H1 (cell line): ENCODE results near the gene COQ5. TPM values are rescaled to one million over a fixed set of nuclear protein-coding genes. Genes with fewer than 3 reads are reported as not detected.

Experiments
- JUN ChIP-seq: IDR thresholded peaks from 2 replicates; pipeline ENCODE4 v1.6.1; 2011; ENCODE audit warnings: low read depth, mild to moderate bottlenecking, improper control_type of control experiment, low read length
- polyA plus RNA-seq, 7 experiments: library from polyadenylated mRNA; depleted of rRNA in 3 of 7; stranded (reverse) in 5 of 7; unstranded in 2 of 7; fragments of >200 nt in 5 of 7; fragments of 200-250 nt in 2 of 7; gene quantifications; 1 replicate in 5 of 7; 2 replicates in 1 of 7; 4 replicates in 1 of 7; pipeline versions ENCODE4 v1.2.1 to v1.2.3, GENCODE V29; 2011 to 2013; ENCODE audit warnings: missing spikeins in 2 of 7, mixed read lengths in 2 of 7
- total RNA-seq: library from RNA; stranded (reverse); fragmentation: NEBNext Ultra II Directional; extraction: Animal tissue kit (Norgen Biotek cat#: 25700); gene quantifications from 2 replicates; pipeline ENCODE4 v1.2.1, GENCODE V29; 2021

The COQ5 gene
- total and polyA plus RNA-seq, 2 of the 8 experiments (the other 6 are each of a cell fraction or from before 2014, with no cell fraction given), result 35.1 to 35.8 TPM

GRCh38 chr12:120485961-120486881 is 42.7 kb downstream of the COQ5 start (continued):
- no peak for TF ChIP-seq JUN
